ENCODE data around the gene SCNN1A.

SCNN1A gene

DNA sequence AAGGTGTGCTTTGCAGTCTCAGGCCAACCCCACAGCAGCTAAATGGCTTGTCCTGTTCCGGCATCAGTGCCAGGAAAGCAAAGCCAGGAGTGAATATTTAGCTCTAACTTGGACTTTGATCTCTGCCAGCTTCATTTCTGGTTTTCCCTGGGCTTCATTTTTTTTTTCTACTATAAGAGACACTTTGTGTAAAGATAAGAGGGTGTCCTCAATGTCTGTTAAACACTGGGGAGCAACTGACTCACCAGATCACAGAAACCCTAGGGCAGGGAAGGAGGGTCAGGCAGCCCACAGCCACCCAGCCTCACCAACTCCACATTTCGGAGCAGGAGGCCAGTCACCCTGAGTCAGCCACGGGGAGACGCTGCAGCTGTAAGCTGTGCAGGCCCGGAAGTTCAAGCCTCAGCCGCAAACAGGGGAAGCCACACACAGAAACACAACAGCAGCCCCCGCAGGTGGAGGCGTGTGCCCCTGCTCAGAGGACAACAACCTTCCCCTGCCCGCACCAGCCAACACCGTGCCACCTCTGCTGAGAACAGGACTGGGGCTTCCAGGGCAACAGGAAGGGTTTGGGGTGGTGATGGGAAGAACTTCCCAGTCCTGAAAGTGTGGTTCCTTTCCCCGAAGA, 39.8 kb downstream of the SCNN1A start:
- DNase-seq (ENCODE audit: low read depth in 1 of 2, low spot score in 1 of 2): peak; percentile 64 to 74

DNA sequence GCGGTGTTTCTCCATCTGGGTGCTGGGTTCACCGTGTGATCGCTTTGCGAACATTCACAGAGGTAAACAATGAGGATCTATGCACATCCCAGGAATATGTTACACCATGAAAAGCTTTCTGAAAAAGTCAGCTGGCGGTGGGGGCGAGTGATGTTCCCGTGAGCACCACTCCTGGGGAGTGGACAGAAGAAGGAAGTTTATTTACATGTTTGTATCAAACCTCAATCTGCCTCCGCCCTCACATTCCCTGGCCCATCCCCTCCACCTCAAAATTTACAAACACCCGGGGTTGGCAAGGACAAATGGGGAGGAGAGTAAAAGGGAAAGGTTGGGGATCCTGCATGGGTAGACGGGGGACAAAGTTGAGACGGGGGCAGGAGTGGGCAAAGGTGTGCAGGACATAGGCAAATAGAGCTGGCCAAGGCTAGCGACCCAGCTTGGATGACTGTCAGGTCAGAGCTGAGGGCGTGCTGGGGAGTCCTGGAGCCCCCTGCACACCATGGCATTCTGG, 40.4 kb downstream of the SCNN1A start:
- DNase-seq (ENCODE audit: low read depth in 1 of 2, low spot score in 1 of 2): no peak

DNA sequence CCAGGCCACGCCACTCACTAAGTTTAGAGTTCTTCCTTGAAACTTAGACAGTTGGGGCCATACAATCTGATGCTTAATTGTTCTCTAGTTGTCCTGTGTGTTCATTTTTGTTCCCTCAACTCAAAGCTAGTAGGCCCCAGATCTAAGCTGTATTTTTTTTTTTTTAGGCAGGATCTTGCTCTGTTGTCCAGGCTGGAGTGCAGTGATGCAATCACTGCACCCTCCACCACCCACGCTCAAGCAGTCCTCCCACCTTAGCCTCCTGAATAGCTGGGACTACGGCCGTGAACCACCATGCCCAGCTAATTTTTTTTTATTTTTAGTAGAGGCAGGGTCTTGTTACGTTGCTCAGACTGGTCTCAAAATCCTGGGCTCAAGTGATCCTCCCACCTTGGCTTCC, 41.0 kb downstream of the SCNN1A start:
- DNase-seq (ENCODE audit: low read depth in 1 of 2, low spot score in 1 of 2): no peak

DNA sequence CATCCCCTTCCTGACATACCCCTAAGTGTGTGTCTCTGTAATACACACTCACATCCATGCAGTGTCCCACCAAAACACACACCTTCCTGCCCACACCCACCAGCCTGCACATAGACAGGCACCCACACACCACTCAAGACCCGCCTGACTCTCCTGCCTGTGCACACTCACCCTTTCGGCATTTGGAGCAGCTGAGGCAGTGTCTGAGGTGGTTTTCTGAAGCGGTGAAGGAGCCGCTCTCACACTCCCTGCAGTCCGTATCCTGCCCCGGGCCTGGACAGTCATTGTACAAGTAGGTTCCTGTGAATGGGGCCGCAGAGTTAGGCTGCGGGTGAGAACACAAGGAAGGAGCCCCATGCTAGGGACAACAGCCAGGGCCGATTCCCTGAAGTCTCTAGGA, 41.8 kb downstream of the SCNN1A start:
- no peak for DNase-seq (ENCODE audit: low read depth in 1 of 2, low spot score in 1 of 2)

DNA sequence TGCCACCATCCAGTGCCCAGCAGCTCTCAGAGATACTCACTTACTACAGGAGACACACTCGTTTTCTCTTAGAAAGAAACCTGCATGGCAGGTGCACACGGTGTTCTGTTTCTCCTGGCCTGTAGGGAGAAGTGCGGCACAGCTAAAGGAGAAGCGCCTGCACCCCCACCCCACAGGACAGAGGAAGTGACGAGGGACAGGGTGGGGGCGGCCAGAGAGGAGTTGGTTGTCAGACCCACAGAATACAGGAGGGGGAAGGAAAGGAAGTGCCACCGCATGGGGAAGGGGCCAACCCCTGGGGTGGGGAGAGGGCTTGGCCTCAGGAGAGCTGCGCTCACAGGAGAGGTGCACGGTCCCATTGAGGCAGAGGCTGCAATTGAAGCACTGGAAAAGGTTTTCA, 42.3 kb downstream of the SCNN1A start:
- no peak for DNase-seq (ENCODE audit: low read depth in 1 of 2, low spot score in 1 of 2)

DNA sequence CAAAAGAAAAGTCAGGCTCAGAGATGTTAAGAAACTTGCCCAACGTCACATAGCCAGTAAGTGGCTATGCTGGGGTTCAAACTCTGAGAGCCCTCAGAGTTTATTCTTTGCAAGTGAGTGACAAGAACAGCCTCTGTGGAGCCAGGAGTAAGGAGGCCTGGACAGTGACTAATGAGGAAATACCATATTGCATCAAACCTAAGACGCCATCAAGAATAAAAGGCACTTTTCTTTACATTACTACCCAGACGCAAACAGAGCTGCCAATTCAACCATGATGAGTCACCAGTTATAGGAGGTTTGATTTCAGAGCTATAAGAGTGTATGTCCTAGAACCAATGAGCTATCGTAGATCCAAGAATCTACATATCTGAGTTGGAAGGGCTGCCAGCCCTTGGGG, 42.9 kb downstream of the SCNN1A start:
- no peak for DNase-seq (ENCODE audit: low read depth in 1 of 2, low spot score in 1 of 2)

DNA sequence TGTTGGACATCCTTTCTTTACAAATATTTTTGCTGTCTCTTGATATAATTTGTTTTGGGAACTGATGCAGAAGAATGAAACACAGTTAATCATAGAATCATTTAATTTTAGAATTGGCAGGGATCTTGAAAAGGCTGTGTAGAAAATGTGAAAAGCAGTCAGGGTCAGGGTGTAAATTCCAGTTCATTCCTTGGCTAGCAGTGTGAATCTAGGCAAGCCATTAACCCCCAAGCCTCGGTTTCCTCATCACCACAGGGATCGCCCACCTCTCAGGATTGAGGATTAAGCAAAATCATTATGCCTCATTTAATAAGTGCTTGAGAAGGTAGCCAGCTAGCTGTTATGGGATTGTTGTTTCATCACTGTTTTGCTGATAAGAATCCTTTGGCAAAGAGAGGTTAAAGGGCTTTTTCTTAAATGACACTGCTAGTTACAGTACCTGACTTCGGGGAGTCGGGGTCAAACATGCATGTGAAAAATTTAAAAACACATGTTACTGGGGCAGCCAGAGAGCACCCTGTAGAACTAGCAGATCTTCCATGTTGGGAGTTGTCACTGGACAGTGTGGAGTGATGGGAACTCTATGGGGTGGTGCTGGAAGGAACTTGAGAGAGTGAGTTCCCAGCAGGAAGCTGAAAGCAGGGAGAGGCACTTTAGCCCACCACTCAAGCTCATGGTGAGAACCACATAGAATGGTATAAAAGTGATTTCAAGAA, 44.2 kb downstream of the SCNN1A start:
- no peak for DNase-seq (ENCODE audit: low read depth in 1 of 2, low spot score in 1 of 2)

DNA sequence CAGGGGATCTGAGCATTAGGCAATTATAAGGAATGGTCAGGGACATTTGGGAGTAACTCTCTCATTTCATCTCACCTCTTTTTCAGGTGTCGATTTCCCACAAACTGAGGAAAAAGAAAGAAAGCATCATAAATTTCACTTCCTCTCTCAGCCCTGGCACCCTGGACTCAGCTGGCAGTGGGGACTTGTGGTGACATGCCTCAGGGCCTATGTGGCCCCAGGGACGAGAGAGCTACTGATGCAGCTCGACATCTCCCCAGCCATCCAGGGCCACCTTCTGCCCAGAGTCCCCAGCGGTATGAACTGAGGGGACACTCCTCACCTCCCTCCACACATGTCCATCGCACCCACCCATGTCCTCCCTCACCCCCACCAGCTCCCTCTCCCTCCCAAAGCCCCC, 45.2 kb downstream of the SCNN1A start:
- DNase-seq (ENCODE audit: low read depth in 1 of 2, low spot score in 1 of 2): no peak

DNA sequence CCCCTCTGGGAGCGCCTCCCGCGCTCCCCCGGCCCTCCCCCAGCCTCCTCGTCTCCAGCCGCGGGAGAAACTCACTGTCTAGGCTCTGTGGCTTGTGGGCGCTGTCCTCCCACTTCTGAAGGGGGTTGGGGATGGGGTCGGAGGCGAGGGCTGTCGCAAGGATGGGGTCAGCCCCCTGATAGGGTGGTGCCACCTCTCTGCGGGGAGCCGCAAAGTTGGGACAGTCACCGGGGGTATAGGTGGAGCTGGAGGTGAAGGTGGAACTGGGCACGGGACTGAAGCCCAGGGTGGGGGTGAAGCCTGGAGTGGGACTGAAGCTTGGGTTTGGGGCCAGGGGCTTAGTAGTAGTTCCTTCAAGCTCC, 45.7 kb downstream of the SCNN1A start:
- no peak for DNase-seq (ENCODE audit: low read depth in 1 of 2, low spot score in 1 of 2)

DNA sequence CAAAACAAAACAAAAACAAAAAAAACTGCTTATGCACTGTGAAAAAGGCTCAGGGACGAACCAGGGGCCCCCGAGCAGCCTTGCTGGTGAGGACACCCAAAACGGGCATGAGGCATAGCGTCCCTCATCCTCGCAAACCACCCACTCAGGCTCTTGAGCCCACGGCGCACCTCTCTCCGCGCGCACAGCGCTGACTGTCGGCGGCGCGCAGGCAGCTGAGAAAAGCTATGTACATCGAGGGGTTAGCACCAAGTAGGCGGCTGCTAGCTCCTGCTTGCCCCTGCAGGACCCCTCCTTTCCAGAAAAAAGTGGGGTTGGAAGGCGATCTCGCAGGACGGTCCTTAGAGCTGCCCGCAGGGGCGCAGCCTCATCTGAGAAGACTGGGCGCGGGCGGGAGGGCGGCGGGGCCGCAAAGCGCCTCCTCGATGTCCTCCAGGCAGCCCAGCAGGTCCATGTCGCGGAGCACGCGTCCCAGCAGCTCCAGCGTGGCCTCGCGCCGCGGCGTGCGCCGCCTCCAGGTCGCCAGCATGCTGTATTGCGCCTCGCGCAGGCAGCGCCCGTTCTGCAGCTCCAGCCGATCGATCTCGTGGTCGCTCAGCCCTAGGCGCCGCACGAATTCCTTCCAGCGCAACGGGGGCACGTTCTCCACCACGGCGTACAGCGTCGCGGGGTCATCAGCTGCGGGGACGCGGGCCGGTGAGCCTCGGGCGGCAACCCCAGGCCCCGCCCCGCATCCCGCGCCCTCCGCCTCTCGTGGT, 46.2 kb downstream of the SCNN1A start:
- no peak for DNase-seq (ENCODE audit: low read depth in 1 of 2, low spot score in 1 of 2)

DNA sequence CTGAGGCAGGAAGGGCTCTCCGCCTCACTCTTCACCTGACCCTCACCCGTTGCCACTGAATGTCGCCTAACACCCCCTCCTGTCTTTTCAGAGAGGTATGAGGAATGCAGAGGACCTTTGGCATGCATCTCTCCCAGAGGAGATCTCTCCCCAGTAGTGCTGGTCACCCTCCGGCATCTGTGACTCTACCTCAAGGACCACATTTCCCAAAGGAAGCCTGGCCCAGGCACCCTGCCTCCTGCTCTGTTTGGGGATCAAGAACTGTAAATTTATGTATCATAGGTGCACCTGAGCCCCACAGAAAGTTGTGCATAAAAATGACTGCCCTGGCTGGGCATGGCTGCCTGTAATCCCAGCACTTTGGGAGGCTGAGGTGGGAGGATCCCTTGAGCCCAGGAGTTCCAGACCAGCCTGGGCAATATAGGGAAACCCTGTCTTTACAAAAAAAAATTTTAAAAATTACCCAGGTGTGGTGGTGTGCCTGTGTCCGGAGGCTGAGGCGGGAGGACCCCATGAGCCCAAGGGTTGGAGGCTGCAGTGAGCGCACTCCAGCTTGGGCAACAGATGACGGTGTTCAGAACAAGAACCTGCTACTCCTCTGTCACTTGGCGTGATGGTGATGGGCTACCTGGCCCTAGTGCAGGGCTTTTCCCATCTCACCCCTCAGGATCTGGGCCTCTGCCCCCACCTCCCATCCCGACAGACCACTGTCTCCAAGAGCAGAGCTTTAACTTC, 47.2 kb downstream of the SCNN1A start:
- DNase-seq (ENCODE audit: low read depth in 1 of 2, low spot score in 1 of 2): no peak

DNA sequence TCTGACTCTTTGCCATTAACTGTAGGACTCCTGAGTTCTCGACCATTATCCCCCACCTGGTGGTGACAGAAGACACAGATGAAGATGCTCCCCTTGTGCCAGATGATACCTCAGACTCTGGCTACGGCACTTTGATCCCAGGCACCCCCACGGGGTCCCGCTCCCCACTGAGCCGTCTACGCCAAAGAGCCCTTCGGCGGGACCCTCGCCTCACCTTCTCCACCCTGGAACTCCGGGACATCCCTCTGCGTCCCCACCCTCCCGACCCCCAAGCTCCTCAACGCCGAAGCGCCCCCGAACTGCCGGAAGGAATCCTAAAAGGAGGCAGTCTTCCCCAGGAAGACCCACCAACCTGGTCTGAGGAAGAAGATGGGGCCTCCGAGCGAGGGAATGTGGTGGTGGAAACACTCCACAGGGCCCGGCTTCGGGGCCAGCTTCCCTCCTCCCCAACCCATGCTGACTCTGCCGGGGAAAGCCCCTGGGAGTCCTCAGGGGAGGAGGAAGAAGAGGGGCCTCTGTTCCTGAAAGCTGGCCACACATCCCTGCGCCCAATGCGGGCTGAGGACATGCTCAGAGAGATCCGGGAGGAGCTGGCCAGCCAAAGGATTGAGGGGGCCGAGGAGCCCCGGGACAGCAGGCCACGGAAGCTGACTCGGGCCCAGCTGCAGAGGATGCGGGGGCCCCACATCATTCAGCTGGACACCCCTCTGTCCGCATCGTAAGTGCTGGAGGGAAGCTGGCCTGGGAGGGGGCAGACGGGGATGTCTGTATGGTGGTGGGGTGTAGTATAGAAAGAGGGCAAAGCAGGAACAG, 47.9 kb downstream of the SCNN1A start:
- no peak for DNase-seq (ENCODE audit: low read depth in 1 of 2, low spot score in 1 of 2)

DNA sequence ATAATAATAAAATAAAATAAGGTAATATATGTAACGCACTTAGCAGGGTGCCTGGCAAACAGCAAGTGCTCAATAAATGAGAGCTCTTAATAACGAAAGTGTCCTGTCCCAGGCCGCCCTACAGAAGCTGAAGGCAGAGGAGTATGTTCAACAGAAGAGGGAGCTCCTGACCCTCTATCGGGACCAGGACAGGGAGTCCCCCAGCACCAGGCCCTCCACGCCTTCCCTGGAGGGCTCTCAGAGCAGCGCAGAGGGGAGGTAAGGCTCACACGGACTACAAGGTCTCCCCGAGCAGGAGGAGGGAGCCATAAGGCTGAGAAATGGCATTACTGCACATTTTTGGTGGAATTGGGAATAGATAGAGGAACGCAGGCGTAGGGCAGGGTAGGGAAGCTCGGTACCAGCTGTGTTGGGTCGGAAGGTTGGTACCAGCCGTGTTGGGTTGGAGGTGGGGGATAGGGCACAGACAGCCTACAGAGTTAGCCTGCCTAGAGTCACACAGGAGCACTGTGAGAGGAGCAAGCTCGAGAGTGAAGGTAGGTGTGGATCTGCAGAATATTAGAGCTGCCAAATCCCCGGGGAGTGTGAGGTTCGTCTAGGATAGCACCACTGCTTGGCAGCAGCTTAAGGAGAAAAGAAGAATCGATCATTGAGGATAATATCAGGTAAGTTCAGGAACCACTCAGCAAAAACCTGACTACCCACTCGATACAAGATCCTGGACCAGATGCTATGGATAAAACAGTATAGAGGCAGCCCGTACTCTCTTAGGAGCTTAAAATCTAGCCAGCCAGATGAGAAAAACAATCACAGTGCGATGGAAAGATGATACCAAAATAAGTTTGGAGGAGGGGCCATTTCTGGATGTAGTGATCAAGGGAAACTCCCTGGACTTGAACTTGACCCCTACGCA, 48.8 kb downstream of the SCNN1A start:
- no peak for DNase-seq (ENCODE audit: low read depth in 1 of 2, low spot score in 1 of 2)

DNA sequence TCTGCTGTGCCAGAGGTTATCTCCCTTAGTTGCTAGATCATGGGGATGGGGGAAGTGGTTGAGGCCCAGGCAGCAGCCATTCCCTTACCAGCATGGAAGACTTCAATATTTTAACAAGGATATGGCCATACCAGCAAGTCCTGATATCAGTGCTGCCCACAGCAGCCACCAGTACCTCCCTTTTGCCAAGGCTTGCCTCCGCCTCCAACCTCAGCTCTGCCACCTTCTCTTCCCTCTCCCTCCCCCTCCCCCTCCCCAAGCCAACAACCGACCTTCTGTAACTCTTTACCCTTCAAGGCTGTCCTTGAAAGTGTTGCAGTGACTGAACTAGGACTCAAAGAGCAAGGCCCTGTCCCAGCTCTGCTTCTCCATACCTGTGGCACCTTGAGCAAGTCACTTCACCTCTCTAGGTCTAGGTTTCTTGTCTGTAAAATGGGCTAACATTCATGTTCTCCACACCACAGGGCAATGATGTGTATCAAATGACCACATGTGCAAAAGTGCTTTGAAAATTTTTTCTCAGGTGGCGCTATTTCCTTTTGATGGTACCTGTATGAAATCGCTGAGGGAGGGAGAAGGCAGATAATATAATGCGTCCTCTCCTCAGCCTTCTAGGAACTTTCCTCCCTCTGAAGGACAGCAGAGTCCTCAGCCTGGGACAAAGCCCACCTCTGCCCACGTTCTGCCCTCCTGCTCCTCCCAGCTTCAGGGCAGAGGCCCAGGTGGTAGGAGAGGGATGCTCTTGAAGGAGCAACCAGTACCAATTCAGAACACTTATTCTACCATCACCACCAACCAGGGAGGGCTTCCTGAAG, 50.2 kb downstream of the SCNN1A start:
- DNase-seq (ENCODE audit: low read depth in 1 of 2, low spot score in 1 of 2): no peak

DNA sequence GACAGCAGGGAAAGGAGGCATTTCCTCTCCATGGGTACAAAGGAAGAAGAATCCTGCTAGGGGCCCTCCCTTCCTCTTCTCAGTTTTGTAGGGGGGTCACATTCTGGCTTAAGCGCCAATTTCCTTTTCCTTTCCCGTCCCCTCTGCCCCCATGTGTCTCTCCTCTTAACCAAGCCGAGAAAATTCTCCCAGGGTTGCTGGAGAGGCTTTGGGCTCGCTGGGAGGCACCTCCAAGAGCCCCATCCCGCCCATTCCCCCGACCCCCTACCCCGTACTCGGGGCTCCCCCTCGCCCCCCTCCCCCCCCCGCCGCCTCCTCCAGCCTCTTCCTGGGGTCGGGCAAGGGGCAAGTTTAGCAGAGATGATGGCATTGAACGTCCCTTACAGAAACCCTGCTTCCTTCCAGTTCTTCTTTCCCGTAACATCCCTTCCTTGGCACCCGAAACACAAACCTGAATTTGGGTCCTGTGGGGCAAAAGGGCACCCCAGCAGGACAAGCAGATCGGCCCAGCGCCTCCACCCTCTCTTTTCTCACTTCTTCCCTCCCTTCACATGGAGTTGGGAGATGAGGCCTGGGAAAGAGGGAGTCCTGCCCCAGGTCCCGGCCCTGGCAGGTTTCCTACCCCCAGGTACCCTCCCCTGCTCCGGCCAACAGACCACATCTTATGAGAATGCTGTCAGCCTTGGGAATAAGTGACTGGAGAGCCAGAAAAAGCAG, 51.2 kb downstream of the SCNN1A start:
- DNase-seq (ENCODE audit: low read depth in 1 of 2, low spot score in 1 of 2): no peak

DNA sequence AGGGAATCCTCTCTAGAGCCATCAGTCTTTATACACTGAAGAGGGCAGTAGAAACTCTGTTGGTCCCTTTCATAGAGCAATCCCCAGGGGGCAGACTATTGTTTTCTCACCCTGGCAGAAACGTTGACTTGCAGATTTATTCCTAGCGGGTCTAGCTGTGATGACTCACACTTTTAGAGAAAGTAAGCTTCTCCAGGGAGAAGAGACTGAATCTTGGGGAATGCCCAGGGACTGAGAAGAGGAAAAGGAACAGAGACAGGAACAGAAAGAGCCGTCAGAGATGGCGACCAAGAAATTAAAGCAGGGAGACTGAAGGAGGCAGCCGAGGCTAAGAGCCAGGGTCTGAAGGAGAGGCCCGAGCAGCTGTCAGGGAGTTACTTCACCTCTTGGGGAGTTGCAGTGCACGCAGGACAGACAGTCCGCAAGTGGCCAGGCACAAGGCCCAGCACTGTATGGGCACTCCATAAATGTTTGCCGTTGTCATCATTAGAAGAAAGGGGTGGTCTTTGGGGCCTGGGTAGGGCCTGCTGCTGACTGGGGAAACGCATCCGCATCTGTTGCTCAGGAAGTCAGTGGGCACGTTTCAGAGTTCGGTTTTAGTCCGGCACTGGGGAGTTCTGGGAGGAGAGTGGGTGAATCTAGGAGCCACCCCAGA, 51.9 kb downstream of the SCNN1A start:
- no peak for DNase-seq (ENCODE audit: low read depth in 1 of 2, low spot score in 1 of 2)

DNA sequence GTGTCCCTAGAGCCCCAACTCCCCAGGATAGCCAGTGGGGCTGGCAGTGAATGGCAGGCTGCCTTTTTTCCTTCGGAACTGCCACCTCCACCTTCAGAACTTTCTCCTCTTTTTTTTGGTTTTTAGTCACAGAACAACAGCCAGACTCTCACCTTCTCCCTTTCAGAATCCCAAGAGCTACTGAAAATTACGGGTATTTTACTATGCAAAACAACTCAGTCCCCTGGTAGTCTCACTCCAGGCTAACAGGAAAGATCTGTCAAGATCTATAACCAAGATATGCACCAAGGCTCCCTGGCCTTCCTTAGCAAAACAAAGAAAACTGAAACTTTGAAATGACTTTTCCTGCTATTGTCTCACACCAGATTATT, 52.4 kb downstream of the SCNN1A start:
- no peak for DNase-seq (ENCODE audit: low read depth in 1 of 2, low spot score in 1 of 2)

DNA sequence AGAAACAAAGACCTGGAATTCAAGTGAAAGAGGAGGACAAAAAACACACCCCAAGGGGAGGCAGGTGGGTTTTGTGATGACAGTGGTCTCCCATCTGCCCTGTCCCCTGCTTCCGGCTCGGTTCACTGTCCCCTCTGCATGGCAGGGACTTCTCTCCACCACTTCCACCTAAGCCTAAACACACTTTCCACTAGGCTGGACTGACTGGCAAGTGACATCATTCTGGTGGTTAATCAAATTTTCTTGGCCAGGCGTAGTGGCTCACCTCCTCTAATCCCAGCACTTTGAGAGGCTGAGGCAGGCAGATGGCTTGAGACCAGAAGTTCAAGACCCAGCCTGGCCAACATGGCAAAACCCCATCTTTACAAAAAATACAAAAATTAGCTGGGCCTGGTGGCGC, 53.0 kb downstream of the SCNN1A start:
- DNase-seq (ENCODE audit: low read depth in 1 of 2, low spot score in 1 of 2): no peak
